Measurements from ENCODE around the gene CBFA2T3. TPM values are rescaled to one million over a fixed set of nuclear protein-coding genes. Genes with fewer than 3 reads are reported as not detected.

CBFA2T3 gene
- total RNA-seq, 1 experiment from 2014 or later = 2.1 TPM

GRCh38 chr16:88864099-88864498 lies 112.9 kb downstream of the CBFA2T3 start:
- Mint-ChIP-seq H3K27me3 (ENCODE audit: insufficient read depth, unreplicated experiment) (no peaks in the 10 kb centered on the region), H3K4me1 (ENCODE audit: low read depth, unreplicated experiment) (no peaks in the 10 kb centered on the region), H3K27ac (ENCODE audit: unreplicated experiment) (no peak overlapping the region), H3K9me3 (ENCODE audit: unreplicated experiment) (no peaks in the 10 kb centered on the region), H3K36me3 (ENCODE audit: insufficient read depth, unreplicated experiment) (no peaks in the 10 kb centered on the region), H3K4me3 (ENCODE audit: unreplicated experiment) (no peak overlapping the region)
- intact Hi-C loops (cut with micrococcal nuclease; ENCODE audit: unreplicated experiment) = no loop called here
- no peak for DNase-seq
- POLR2A ChIA-PET = no interaction called here
- H3K9me3 ChIP-seq = no peaks in the 10 kb centered on the region
- H3K36me3 ChIP-seq (ENCODE audit: control insufficient read depth, insufficient read depth, low read length) = 0 out of 2 replicates have a peak, but pooled peaks cover 6% of the 10 kb centered on the region
- CTCF ChIA-PET = no interaction called here
- BruUV-seq (replicated peaks) = no TSS peak
- TF ChIP-seq CTCF (IDR thresholded peaks at IDR 0.05; ENCODE audit: insufficient read depth in 1 of 2, low read depth in 1 of 2, low read length in 1 of 2, severe bottlenecking in 1 of 2, unreplicated experiment in 1 of 2) = no peak
- no peaks in the 10 kb centered on the region for H3K4me1 ChIP-seq
- H3K27me3 ChIP-seq (replicated peaks; ENCODE audit: control insufficient read depth, insufficient read depth, low read length) = no peaks in the 10 kb centered on the region
- H3K4me3 ChIP-seq (ENCODE audit: low read depth, low read length) = no peak overlapping the region

DNA sequence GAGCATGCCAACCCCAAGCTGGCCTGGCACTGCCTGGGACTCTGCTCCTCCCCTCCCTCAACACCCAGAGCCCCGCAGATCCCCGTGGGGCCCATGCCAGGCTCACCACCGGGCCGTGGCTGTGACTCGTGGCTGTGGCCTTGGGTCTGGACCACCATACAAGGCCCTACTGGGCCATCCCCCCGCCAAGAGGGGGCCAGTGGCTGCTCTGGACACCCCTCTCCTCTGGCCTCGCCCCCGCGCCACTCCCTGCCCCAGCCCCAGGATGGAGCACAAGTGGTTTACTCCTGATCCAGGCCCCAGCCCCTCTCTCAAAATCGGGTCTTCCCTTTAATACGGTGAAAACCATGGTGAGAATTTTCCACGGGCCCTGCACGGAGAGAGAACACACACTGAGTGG lies 113.6 kb downstream of the CBFA2T3 start:
- no peak for DNase-seq
- Histone ChIP-seq H3K4me3 (ENCODE audit: low read depth, low read length) (no peak overlapping the region), H3K9me3 (no peaks in the 10 kb centered on the region), H3K4me1 (no peaks in the 10 kb centered on the region), H3K27me3 (replicated peaks; ENCODE audit: control insufficient read depth, insufficient read depth, low read length) (no peaks in the 10 kb centered on the region), H3K36me3 (ENCODE audit: control insufficient read depth, insufficient read depth, low read length) (0 out of 2 replicates have a peak, but pooled peaks cover 6% of the 10 kb centered on the region)
- BruUV-seq (replicated peaks) = no TSS peak
- no peak for TF ChIP-seq CTCF (IDR thresholded peaks at IDR 0.05; ENCODE audit: insufficient read depth in 1 of 2, low read depth in 1 of 2, low read length in 1 of 2, severe bottlenecking in 1 of 2, unreplicated experiment in 1 of 2)
- POLR2A ChIA-PET = no interaction called here
- CTCF ChIA-PET = no interaction called here
- Mint-ChIP-seq H3K27ac (ENCODE audit: unreplicated experiment) (no peak overlapping the region), H3K36me3 (ENCODE audit: insufficient read depth, unreplicated experiment) (peaks cover 4% of the 10 kb centered on the region), H3K4me1 (ENCODE audit: low read depth, unreplicated experiment) (peaks cover 2% of the 10 kb centered on the region), H3K4me3 (ENCODE audit: unreplicated experiment) (no peak overlapping the region), H3K9me3 (ENCODE audit: unreplicated experiment) (no peaks in the 10 kb centered on the region), H3K27me3 (ENCODE audit: insufficient read depth, unreplicated experiment) (no peaks in the 10 kb centered on the region)
- intact Hi-C loops (cut with micrococcal nuclease; ENCODE audit: unreplicated experiment) = no loop called here

GRCh38 chr16:88862968-88863367 lies 114.0 kb downstream of the CBFA2T3 start:
- no TSS peak for BruUV-seq (replicated peaks)
- intact Hi-C loops (cut with micrococcal nuclease; ENCODE audit: unreplicated experiment) = no loop called here
- Mint-ChIP-seq H3K27ac (ENCODE audit: unreplicated experiment) (no peak overlapping the region), H3K4me1 (ENCODE audit: low read depth, unreplicated experiment) (peaks cover 7% of the 10 kb centered on the region), H3K36me3 (ENCODE audit: insufficient read depth, unreplicated experiment) (peaks cover 8% of the 10 kb centered on the region), H3K9me3 (ENCODE audit: unreplicated experiment) (no peaks in the 10 kb centered on the region), H3K4me3 (ENCODE audit: unreplicated experiment) (no peak overlapping the region), H3K27me3 (ENCODE audit: insufficient read depth, unreplicated experiment) (no peaks in the 10 kb centered on the region)
- no peak for DNase-seq
- no peak for TF ChIP-seq CTCF (IDR thresholded peaks at IDR 0.05; ENCODE audit: insufficient read depth in 1 of 2, low read depth in 1 of 2, low read length in 1 of 2, severe bottlenecking in 1 of 2, unreplicated experiment in 1 of 2)
- Histone ChIP-seq H3K27me3 (replicated peaks; ENCODE audit: control insufficient read depth, insufficient read depth, low read length) (no peaks in the 10 kb centered on the region), H3K9me3 (no peaks in the 10 kb centered on the region), H3K4me1 (peaks cover 3% of the 10 kb centered on the region; the same call in 1 of the 2 replicates), H3K36me3 (ENCODE audit: control insufficient read depth, insufficient read depth, low read length) (0 out of 2 replicates have a peak, but pooled peaks cover 6% of the 10 kb centered on the region), H3K4me3 (ENCODE audit: low read depth, low read length) (no peak overlapping the region)
- ChIA-PET POLR2A (no interaction called here), CTCF (no interaction called here)

All from Caco-2 (cell line).